ENCODE measurements around the gene SPSB3.
"Not testable (repeated sequence)": the region's sequence is repeated elsewhere in the genome, so short reads cannot be mapped to it uniquely, and the experiment has no call there.

Gene SPSB3

DNA sequence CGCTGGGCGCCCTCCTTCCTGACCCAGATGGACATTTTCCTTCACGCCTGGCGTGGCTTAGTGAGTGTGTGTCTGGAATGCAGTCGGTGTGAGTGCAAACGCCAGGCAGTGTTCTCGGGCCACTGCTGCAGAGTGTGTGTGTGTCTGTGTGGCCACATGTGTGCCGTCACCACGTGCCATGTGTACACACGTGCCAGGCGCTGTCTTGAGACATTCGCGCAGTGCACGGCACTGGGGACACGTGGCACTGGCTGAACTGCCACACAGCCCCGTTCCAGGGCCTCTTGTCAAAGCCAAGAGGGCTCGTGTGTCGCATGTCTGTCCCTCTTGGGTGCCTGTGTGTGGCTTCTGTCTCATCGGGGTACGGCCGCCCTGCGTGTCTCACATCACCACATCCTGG is 47.6 kb downstream of the SPSB3 start:
- no peak for DNase-seq

DNA sequence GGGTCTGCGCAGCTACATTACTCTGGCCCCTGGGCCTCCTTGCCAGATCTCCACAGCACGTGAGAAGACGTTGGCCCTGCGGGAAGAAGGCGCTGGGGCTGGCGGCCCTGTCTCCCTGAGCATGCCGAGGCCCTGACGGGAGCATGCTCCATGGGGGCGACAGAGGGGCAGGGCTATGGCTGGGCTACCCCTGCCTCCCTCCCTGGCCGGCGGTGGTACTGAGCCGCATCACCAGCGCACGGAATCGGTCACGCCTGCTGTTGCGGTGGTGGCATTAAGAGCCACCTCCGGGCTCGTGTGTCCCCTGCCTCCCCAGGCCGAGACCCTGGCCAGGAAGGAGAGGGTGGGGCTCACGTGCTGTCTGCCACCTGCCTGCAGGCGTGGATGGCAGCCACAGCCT is 48.2 kb downstream of the SPSB3 start:
- DNase-seq = no peak

DNA sequence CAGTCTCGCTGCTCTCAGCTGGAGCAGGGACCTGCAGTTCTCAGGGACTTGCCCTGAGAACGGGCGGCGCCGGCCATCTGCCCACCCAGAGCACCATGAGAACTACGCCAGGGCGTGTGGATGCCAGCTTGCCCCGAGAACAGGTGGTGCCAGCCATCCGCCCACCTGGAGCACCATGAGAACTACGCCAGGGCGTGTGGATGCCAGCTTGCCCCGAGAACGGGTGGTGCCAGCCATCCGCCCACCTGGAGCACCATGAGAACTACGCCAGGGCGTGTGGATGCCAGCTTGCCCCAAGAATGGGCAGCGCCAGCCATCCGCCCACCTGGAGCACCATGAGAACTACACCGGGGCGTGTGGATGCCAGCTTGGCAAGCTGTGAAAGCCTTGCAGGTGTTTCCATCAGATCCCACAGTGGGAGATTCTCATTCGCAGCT is 49.8 kb downstream of the SPSB3 start:
- DNase-seq = not testable (repeated sequence)

DNA sequence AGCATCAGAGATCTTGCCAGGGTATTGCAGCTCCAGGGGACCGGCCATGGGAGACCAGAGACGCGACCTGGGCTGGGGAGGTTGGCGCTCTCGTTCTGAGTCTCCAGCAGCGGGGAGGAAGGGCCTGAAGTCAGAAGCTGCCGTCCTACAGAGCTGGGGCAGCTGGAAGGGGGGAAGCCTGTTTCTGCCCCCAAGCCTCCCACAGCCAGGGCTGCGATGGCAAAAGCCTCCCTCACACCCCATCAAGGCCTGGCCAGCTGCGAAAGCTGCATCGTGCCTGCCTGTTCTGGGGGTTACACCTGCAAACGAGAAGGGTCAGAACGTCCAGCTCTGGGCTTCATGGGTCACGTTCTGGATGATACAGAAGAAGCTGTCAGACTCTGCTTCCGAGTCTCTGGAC is 50.3 kb downstream of the SPSB3 start:
- DNase-seq = no peak

DNA sequence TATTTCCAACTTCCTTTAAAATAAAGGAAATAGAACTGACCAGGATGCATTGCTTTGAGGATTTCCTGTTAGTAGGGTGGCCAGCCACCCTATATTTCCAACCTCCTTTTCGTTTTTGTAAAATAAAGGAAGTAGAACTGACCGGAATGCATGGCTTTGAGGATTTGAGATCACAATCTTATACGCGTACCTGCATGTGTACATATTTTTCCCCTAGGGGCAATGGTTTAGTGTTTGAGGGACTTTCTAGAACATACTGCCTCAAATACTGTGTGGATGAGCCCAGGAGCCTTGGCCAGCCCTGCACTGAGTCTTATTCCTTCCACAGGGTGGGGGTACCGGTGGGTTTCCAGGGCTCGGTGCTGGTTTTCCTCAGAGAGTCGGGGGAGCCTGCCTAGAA is 50.8 kb downstream of the SPSB3 start:
- DNase-seq = no peak

DNA sequence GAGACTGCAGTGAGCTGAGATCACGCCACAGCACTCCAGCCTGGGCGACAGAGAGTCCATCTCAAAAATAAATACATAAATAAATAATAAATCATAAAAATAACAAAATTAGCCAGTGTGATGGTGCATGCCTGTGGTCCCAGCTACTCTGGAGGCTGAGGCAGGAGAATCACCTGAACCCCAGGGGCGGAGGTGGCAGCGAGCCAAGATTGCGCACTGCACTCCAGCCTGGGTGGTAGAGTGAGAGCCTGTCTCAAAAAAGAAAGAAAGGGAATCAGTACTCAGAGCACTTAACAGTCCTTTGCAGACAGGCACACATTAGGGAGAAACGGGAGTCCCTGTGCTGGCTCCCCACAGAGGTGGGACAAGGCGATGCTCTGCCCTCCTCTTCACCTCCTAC is 51.3 kb downstream of the SPSB3 start:
- DNase-seq = no peak

DNA sequence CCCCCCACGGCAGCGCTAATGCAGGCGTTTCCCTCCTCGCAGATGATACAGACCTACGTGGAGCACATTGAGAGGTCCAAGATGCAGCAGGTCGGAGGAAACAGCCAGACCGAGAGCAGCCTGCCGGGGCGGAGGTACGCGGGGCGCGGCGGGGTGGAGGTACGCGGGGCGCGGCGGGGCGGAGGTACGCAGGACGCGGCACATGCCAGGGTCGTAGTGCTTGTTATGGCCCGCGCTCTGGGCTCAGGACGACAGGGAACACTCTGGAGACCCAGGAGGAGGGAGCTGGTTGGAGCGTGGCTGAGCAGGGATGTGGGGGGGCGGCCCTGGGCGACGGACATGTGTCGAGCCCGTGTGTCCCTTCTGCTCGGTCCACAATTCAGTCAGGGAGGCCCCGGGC is 52.9 kb downstream of the SPSB3 start:
- no peak for DNase-seq

DNA sequence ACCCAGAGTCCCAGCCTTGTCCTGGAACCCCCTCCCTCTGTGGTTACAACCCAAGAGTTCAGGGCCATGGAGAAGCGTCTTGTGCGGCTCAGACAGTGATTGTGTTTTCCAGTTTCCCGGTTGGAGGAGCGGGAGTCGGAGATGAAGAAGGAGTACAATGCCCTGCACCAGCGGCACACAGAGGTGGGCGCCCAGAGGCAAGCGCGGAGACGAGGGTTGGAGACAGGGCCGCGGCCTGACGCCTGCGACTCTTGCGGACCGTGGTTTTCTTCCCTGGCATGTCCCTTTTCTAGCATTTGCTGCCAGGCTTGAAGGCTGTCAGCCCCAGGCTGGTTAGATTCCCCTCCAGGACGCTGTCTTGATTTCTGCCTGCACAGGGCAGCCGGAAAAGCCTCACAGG is 53.3 kb downstream of the SPSB3 start:
- DNase-seq = no peak

DNA sequence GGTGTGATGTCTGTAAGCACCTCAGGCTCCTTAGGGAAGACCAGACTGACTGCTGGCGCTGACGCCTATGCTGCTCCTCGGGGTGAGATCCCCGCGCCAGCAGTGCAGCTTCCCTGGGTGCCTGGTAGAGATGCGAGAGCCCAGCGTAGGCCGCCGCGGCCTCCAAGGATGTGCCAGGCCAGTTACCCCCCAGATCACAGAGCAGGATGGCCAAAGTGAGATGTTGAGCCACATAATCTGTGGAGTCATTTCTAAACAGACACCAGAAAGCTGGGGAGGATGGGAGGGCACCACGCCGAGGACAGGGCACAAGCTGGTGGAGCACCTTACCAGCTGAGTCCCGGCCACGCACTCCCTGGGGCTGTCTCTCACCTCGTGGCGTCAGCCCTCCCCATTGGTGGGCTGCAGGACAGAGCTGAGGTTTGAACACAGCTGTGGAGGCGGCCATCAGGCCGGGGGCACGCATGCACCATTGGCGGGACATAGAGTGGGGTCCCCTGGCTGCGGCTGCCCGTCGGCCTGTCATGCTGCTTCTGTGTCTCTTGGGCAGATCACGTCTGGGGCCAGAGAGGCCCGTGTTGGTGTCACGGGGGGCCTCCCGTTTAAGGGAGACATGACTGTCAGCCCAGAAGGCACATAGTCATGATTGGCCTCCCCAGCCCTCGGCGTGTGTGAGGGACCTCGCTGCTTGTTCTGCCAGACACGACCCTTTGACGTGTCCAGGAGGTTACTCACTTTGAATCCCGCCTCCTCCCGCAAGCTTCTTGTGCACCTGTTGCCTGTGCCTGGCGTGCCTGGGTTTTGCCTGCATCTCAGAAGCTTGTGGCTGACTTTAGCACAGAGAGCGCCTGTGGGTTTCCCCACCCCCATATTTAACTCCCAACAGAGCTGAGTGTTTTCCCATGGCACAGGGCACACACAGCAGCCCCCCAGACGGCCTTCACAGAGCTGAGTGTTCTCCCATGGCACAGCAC is 54.4 kb downstream of the SPSB3 start:
- DNase-seq = no peak
